Measurements from ENCODE around the gene ZC3HAV1.

DNA sequence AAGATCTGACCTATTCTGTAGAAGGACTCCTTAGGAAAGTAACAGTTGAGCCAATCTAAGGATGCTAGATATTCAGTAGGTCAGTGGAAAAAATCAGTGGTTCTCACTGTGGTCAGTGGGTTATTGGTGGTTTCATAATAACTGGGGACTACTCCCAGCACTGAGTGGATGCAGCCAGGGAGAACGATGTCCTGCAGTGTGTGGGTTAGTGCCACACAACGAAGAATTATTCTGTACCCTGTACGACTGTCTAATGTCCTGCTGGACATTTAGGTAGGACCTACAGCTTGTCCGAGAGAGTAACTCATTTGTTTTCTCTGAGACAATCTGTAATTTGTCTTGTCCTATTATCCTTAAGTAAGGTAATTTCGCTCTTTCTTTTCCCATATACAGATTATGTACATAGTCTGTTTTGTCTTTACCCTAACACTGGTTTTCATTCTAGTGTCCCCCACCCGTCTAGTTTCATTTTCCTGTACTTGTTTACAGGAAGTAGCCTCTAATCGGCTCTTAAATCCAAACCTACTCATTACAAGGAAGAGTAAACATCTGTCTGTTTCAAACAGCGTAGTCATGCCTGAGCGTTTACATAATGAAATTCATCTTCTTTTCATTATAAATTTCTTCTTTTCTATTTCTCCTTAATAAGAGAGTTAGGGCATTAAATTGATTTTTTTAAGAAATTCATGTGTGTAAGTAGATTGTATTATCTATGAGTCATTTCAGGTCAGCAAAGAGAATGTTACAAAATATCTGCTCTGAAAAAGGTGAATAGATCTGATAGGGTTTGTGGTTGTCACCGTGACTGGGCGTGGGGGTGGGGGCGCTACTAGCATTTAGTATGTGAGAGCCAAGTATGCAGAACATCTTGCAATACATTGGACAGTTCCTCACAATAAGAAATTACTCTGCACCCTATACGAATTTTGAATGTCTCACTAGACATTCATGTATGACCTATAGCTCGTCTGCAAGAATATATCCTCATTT lies 65.4 kb downstream of the ZC3HAV1 start:
- no peak for TF ChIP-seq CTCF (IDR thresholded peaks at IDR 0.05)
- no peak for TF ChIP-seq EZH2 (IDR thresholded peaks at IDR 0.05)
- TF ChIP-seq EZH2phosphoT487 (IDR thresholded peaks at IDR 0.05), result no peak
